Thyroid gland (tissue), 4 donors: Measurements from ENCODE around the gene NPHP4. TPM values are rescaled to one million over a fixed set of nuclear protein-coding genes. Genes with fewer than 3 reads are reported as not detected.

Source experiments
- DNase-seq, 2 donors: peaks; one replicate each; pipeline ENCODE4 v3.0.0-alpha.2; 2019
- H3K27ac ChIP-seq, 3 donors: fragments of 200-600 bp; sonication (generic); 1 replicate in 2 of 3; 2 replicates in 1 of 3; pipeline ENCODE4 v1.5.1; 2016 to 2019; ENCODE audit warnings: mild to moderate bottlenecking in 1 of 3, moderate library complexity in 1 of 3
- H3K27me3 ChIP-seq: fragments of 200-600 bp; sonication (generic); one replicate; pipeline ENCODE4 v1.5.1; 2019
- H3K36me3 ChIP-seq, 2 donors: fragments of 200-600 bp; sonication (generic); one replicate each; pipeline ENCODE4 v1.5.1; 2016 to 2019
- H3K4me1 ChIP-seq, 2 donors: fragments of 200-600 bp; sonication (generic); one replicate each; pipeline ENCODE4 v1.5.1; 2017 to 2019
- H3K4me3 ChIP-seq, 3 donors: fragments of 200-600 bp; sonication (generic); replicated peaks in 1 of 3; 1 replicate in 2 of 3; 2 replicates in 1 of 3; pipeline ENCODE4 v1.5.1; 2016; ENCODE audit warnings: mild to moderate bottlenecking in 1 of 3
- H3K9me3 ChIP-seq: fragments of 200-600 bp; sonication (generic); one replicate; pipeline ENCODE4 v1.5.1; 2017
- POLR2A ChIP-seq, 2 donors: fragments of 450-650 bp; IDR thresholded peaks; one replicate each; pipeline ENCODE4 v1.6.1; 2017; ENCODE audit warnings: antibody characterized with exemption in 2 of 2, mild to moderate bottlenecking in 2 of 2, moderate library complexity in 1 of 2
- WGBS, 2 donors: methylation state at CpG; one replicate each; pipeline ENCODE4 v1.1.5; 2017; 5-methylcytosine and 5-hydroxymethylcytosine counted together
- intact Hi-C: fragments of 100-400 bp; cut with DNase I; formaldehyde crosslinking; loops from one replicate; pipeline ENCODE4 v1.15.1; 2023
- total RNA-seq, 4 donors: library from RNA; depleted of rRNA; stranded (reverse); fragments of >200 nt; gene quantifications; one replicate each; pipeline ENCODE4 v1.2.3, GENCODE V29; 2016
- TF ChIP-seq, protein P1 (sequence below), 6 experiments: fragments of 200-600 bp in 3 of 6; fragments of 450-650 bp in 3 of 6; sonication (generic) in 3 of 6; IDR thresholded peaks; one replicate each; pipeline ENCODE4 v1.5.1; 2016 to 2019; ENCODE audit warnings: antibody characterized with exemption in 6 of 6, mild to moderate bottlenecking in 2 of 6, inconsistent platforms in 1 of 6, moderate library complexity in 1 of 6

The NPHP4 gene
- total RNA-seq, 4 donors from 2014 or later = 24.3 to 48.3 (median 30.4) TPM

- Histone ChIP-seq H3K9me3 (no peaks in the 10 kb centered on the region), H3K4me3 (no peak overlapping the region), H3K27me3 (no peaks in the 10 kb centered on the region), H3K4me1 (no peaks in the 10 kb centered on the region), H3K36me3 (peaks cover 5 to 11% of the 10 kb centered on the region in 2 donors), H3K27ac (no peak overlapping the region)
- intact Hi-C loops = no loop called here
- DNase-seq = no peak
- 83 to 93% methylated on average over 16 to 18 of the region's 19 CpGs for WGBS, 2 donors
- TF ChIP-seq, protein P1, sequence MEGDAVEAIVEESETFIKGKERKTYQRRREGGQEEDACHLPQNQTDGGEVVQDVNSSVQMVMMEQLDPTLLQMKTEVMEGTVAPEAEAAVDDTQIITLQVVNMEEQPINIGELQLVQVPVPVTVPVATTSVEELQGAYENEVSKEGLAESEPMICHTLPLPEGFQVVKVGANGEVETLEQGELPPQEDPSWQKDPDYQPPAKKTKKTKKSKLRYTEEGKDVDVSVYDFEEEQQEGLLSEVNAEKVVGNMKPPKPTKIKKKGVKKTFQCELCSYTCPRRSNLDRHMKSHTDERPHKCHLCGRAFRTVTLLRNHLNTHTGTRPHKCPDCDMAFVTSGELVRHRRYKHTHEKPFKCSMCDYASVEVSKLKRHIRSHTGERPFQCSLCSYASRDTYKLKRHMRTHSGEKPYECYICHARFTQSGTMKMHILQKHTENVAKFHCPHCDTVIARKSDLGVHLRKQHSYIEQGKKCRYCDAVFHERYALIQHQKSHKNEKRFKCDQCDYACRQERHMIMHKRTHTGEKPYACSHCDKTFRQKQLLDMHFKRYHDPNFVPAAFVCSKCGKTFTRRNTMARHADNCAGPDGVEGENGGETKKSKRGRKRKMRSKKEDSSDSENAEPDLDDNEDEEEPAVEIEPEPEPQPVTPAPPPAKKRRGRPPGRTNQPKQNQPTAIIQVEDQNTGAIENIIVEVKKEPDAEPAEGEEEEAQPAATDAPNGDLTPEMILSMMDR (IDR thresholded peaks at IDR 0.05) = no peak
- TF ChIP-seq POLR2A (IDR thresholded peaks at IDR 0.05) = no peak
These were observed 131.9 kb downstream of the NPHP4 start for GRCh38 chr1:5860277-5860676.

DNA sequence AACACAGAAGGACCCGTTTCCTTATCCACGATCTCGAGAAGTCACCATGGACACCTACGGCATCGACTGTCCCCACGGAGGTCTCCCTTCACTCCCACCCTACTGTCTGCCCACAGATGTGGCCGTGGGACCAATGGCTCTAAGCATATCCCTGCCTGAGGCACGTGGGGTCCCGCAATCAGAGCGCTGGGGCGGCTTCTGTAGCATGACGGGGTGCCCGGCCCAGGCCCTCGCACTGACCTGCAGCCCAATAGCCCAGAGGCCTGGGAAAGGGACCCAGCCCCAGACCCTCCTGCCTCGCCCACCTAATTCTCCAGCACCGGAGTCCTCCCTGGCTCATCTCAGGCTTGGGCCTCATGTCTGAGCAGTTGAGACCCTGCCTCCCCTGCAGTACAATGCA lies 132.5 kb downstream of the NPHP4 start:
- H3K27me3 ChIP-seq = no peaks in the 10 kb centered on the region
- TF ChIP-seq POLR2A (IDR thresholded peaks at IDR 0.05) = no peak
- TF ChIP-seq, protein P1 (IDR thresholded peaks at IDR 0.05) = no peak
- H3K36me3 ChIP-seq = peaks cover 5 to 11% of the 10 kb centered on the region in 2 donors
- H3K4me3 ChIP-seq = no peak overlapping the region
- no peak for DNase-seq
- no peaks in the 10 kb centered on the region for H3K9me3 ChIP-seq
- no peaks in the 10 kb centered on the region for H3K4me1 ChIP-seq
- no peak overlapping the region for H3K27ac ChIP-seq
- WGBS, 2 donors = 96% methylated on average over 10 to 16 of the region's 16 CpGs
- intact Hi-C loops = no loop called here

DNA sequence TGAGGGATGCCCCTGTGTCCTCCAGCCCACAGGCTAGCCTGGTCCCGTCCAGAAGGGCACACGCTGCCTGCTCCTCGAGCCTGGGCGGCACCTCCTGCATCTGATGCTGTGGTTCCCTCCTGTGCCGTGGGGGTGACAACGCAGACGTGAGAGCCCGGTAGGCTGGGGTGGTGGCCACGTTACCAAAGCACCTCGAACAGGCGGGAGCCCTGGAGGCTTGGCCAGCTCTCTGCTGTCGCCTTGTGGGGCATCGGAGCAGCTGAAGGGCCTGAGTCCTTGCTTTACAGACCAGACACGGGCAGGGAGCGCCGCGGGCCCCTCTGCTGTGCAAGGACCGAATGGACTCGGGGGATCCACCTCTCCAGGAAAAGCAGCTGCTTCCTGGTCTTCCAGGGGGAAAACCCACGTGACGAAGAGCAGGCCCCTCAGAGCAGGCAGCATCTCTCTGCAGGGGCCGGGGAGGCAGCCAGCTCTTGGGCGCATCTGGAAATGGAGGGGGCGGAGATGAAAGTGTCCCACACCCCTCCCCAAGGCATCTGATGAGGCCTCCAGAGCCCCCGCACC lies 133.3 kb downstream of the NPHP4 start:
- intact Hi-C loops = no loop called here
- H3K36me3 ChIP-seq = peaks cover 5 to 6% of the 10 kb centered on the region in 2 donors
- no peaks in the 10 kb centered on the region for H3K4me1 ChIP-seq
- no peak overlapping the region for H3K4me3 ChIP-seq
- no peaks in the 10 kb centered on the region for H3K9me3 ChIP-seq
- WGBS, 2 donors = 87 to 89% methylated on average over 20 to 24 of the region's 25 CpGs
- no peak overlapping the region for H3K27ac ChIP-seq
- H3K27me3 ChIP-seq = no peaks in the 10 kb centered on the region
- no peak for TF ChIP-seq POLR2A (IDR thresholded peaks at IDR 0.05)
- TF ChIP-seq, protein P1 (IDR thresholded peaks at IDR 0.05) = no peak
- no peak for DNase-seq

DNA sequence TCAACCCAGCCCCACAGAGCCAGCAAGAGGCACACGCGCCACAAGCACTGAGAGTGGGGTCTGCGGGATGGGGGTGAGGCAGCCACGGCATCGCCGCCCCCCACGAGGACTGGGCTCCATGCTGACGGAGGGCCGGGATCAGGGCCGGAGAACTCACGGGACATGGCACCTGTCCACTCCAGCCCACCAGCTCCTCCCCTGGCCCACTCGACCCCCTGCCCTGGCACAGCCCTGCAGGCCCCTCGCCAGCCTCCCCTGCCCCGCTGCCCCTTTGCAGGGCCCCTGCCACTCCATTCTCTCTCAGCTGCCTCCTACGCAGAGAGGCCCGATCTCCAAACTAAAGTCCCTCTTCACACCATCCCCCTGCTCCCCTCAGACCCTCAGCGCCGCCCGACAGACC lies 134.0 kb downstream of the NPHP4 start:
- Histone ChIP-seq H3K4me1 (no peaks in the 10 kb centered on the region), H3K36me3 (peaks cover 4 to 5% of the 10 kb centered on the region in 2 donors), H3K27ac (no peak overlapping the region), H3K4me3 (no peak overlapping the region), H3K27me3 (no peaks in the 10 kb centered on the region), H3K9me3 (no peaks in the 10 kb centered on the region)
- no peak for DNase-seq
- intact Hi-C loops = no loop called here
- 86 to 90% methylated on average over 13 to 19 of the region's 19 CpGs for WGBS, 2 donors
- TF ChIP-seq POLR2A (IDR thresholded peaks at IDR 0.05) = no peak
- TF ChIP-seq, protein P1 (IDR thresholded peaks at IDR 0.05) = no peak

DNA sequence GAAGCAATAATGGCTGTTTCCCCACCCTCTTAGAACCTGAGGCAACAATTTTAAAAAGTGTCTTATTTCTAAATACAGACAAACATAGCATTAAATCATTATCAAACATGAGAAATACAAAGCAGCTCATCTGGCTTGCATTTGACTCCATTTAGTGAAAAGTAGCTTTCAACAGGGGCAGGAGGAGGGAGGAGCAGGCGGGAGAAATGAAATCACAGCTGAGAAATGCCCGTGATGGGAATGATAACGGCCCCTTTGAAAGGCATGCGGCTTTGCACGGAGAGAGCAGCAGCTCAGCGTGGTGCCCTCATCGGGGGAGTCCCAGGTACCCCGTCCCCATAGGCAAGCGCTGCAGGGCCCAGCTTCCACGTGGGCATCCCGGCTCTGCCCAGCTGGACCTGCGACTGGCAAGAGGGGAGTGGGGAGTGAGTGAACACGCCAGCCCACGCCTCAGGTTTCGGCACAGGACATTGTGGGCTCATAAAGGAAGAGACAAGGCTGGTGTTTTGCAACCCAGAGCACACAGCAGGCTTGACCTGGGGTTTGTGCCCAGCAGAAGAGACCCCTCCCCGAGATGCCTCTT lies 134.6 kb downstream of the NPHP4 start:
- intact Hi-C loops = no loop called here
- TF ChIP-seq POLR2A (IDR thresholded peaks at IDR 0.05) = no peak
- TF ChIP-seq, protein P1 (IDR thresholded peaks at IDR 0.05) = no peak
- Histone ChIP-seq H3K36me3 (no peaks in the 10 kb centered on the region), H3K4me1 (no peaks in the 10 kb centered on the region), H3K27me3 (no peaks in the 10 kb centered on the region), H3K27ac (no peak overlapping the region), H3K9me3 (no peaks in the 10 kb centered on the region), H3K4me3 (no peak overlapping the region)
- DNase-seq = no peak
- WGBS, 2 donors = 80 to 83% methylated on average over 16 of the region's 16 CpGs
